Skin of body (tissue), 2 donors: ENCODE measurements around the gene CDHR2. TPM values are rescaled to one million over a fixed set of nuclear protein-coding genes. Genes with fewer than 3 reads are reported as not detected.
"Not testable (repeated sequence)": the region's sequence is repeated elsewhere in the genome, so short reads cannot be mapped to it uniquely, and the experiment has no call there.

Source experiments
- DNase-seq: peaks from one replicate; lab custom pipeline; 2025; lab: John Stamatoyannopoulos, UW
- total RNA-seq: library from RNA; depleted of rRNA; stranded (reverse); fragments of >200 nt; gene quantifications from one replicate; pipeline ENCODE4 v1.2.3, GENCODE V29; 2014

The CDHR2 gene
- total RNA-seq, 1 donor from 2014 or later = not detected

DNA sequence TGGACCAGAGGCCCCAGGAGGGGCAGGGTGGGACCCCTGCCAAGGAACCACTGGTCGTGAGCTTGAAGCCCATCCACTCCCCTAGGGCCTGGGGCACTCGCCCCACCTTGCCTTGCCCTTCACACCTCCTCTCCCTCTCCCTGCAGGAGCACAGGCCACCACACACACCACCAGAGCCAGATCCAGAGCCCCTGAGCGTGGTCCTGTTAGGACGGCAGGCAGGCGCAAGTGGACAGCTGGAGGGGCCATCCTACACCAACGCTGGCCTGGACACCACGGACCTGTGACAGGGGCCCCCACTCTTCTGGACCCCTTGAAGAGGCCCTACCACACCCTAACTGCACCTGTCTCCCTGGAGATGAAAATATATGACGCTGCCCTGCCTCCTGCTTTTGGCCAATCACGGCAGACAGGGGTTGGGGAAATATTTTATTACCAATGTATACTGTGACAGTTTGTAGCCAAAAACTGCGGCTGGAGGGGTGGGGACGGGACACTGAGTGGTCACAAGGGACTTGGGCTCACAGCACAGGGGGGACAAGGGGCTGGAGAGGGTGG is 46.3 kb downstream of the CDHR2 start:
- DNase-seq = no peak

DNA sequence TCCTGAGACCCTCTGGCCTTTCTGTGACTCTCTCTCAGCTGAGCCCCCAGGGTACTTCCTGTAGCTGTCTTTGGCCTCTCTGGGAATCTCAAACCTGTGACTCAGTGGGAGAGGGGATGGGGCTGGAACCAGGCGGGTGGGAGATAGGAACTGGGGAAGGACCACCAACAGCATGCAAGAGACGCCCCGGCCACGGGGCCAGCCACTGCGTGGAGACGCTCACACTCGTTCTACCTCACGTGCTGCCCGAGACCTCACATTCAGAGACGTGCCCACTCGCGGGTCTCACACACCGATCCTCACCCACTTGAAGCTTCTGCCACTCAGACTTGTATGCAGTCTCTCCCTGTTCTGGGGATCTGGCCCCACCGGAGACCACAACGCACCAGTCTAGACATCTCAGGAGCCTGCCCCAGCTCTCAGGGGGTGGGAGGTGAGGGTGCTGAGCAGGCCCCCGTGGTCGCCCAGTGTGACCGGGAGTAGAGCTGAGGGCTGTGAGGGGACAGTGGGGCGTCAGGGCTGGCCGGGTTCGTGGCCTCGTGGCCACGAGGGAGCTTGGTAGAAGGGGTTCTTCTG is 47.0 kb downstream of the CDHR2 start:
- no peak for DNase-seq

DNA sequence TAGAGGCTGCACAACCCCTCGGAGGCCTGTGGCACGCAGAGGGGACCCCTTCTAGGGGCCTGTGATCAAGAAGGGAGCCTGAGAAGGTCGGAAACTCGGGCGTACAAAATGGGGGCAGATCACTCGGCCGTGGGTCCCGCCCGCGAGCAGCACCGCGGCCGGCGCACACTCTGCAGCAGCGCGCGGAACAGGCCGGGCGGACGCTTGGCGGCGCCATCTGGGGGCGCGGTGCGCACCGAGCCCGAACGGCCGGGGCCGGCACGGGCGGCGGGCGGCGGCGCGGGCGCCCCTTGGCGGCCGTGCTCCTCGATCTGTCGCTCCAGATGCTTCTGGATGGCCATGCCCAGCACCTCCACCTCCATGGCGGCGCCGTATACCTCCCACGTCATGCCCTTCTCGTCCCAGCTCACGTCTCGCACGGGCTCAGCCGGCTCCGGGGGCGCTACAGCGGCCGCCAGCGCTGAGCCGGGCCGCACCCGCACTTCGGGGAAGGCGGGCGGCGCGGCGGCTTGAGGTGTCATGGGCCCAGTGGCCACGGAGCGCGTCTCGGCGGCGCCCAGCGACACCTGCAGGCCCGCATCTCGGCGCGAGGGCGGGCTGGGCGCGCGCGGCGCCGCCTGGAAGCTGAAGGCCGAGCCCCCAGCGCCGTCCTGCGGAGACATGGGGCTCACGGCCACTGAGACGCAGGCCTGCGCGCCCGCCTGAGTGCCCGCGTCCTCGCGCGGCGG is 47.7 kb downstream of the CDHR2 start:
- DNase-seq = no peak

GRCh38 chr5:176597417-176598389 is 48.6 kb downstream of the CDHR2 start:
- DNase-seq = no peak

DNA sequence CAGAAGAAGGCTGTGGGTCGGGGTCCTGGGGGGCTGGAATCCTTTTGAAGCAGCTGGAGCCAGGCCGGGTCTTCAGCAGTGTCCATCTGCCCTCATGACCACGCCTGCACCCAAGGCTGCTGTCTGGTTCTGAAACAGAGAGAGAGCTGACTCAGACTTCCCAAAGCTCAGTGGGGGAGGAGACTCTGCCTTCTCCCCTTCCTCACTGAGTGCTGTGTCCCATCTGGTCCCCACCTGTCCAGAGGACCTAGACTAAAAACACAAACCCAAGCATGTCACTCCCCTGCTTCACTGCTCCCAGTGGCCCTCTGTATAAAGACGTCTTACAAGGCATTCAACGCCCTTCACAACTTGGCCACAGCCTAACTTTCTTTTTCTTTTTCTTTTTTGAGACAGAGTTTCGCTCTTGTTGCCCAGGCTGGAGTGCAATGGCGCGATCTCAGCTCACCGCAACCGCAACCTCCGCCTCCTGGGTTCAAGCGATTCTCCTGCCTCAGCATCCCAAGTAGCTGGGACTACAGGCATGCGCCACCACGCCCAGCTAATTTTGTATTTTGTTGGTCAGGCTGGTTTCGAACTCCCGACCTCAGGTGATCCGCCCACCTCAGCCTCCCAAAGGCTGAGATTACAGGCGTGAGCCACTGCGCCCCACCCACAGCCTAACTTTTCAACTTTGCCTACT is 50.7 kb downstream of the CDHR2 start:
- not testable (repeated sequence) for DNase-seq

- no peak for DNase-seq
Measured at GRCh38 chr5:176601901-176602482, 52.9 kb downstream of the CDHR2 start.

DNA sequence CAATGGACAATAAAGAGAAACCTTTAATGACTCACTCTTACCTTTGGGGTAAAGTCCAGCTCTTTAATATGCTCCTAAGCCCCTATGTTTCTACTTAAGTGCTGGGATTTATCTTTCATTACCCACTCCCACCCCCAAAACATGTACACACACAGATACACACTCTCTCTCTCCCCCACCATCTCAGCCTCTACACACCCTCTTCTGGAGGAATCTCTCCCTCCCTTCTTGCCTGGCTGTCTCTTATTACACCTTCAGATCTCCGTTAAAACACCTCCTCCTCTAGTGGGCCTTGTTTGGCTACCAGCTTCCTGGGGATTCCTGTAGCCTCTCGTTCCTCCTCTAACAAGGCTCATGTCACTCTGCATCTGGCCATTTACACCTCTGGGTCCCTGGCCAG is 53.9 kb downstream of the CDHR2 start:
- DNase-seq = no peak

DNA sequence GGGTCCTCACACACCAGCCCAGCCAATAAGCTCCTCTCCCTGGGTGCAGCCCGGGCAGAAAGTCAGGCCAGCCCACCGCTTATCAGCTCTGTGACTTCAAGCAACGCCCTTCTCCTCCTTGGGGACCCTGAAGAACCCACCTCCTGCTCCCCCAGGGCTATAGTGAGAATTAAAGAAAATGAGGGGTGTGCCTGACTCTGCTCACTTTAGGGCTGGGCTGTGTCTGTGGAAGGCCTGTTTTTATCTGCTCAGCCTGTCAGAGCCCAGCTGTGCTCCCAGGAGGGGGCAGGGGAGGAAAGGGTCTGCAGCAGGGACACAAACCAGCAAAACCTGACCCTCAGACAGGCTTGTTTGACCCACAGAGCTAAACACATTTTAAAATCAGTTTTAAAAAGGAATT is 56.9 kb downstream of the CDHR2 start:
- DNase-seq = no peak

DNA sequence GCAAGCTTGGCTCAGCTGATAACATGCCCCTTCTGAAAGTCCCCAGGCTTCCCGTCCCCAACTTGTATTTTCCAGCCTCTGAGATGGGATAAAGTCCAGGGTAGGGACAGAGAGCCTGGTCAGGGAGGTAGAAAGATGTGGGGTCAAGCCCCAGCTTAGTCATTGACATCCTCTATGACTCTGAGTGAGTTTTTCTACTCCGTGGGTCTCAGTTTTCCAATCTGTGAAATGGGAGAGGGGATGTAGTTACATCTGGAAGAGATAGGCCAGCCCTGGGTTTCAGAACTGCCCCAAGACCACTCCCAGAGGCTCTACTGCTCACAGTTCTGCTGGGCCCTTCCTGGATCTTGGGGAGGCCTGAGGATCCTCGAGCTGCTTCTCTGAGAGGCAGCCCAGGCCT is 57.7 kb downstream of the CDHR2 start:
- no peak for DNase-seq

DNA sequence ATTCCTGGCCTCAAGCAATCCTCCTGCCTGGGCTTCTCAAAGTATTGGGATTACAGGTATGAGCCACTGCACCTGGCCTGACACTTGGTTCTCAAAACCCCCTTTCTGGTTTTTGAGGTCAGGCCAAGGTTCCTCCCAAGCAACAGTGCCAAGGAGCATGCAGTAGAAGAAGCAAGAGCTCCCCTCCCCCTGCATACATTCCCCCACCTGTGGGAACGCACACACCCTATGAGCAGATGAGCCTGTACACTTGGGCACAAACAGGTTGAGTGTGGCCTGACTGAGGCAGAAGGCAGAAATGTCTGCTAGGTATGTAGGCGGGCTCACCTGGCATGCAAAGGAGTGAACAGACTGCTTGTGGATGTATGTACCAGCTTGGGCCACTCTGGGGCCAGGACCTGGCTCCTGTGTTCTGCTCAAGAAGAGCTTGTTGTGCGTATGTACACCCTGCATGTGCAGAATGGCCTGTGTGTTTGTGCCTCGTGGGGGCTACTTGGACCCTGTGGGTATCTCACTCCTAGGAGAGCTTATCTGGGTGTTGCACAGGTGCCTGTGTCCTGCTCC is 59.1 kb downstream of the CDHR2 start:
- no peak for DNase-seq

GRCh38 chr5:176608937-176609723 is 60.0 kb downstream of the CDHR2 start:
- DNase-seq = no peak

DNA sequence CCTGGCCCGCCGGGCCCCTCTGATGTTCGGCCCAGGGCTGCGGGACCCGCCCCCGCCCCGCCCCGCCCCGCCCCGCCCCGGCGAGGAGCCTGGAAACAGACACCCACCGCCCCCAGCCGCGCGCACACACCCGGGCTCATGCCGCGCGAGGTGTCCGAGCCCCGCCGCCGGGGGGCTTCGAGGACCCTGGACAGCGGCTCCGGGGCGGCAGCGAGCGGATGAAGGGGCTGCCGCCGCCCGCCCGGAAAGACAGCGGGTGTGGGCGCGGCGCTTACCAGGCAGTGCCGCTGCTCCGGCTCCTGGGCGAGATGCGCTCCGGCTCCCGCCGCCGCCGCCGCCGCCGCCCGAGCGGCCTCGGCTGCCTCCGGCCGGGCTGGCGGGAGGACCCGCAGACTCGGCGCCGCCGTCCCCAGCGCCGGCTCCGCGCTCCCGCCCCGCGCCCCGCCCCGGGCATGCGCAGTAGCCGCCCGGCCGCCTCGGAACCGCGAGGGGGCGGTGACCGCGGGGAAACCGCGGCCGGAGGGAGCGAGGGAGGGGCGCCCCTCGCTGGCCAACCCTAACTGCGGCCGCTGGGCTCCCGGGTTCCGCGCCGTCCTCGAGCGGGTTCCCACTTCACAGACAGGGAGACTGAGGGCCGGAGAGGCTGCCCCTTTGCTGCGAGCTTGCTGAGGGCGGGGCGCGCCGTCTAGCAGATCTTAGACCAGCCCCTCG is 60.7 kb downstream of the CDHR2 start, which contains the start of gene GPRIN1:
Gene GPRIN1 (minus strand): TSS at position 433 of the 711 bp plus-strand sequence. CDS start 10,322 bp downstream, outside the sequence.
- DNase-seq = no peak

DNA sequence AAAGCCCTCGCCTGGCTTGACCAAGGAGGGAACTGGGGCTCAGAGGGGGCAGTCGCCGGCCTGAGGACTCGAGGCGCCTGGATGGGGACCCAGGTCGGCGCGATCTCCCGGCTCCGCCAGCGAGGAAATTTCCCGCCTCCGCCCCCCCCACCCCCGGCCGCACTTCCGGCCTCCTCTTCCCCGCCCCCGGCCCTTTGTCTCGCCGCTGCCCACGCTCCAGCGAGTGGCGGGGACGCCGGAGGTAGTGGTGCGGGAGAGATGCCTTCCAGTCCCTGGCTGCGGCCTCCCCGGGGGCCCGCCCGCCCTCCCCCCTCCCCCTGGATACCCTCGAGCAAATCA is 61.3 kb downstream of the CDHR2 start:
- no peak for DNase-seq

DNA sequence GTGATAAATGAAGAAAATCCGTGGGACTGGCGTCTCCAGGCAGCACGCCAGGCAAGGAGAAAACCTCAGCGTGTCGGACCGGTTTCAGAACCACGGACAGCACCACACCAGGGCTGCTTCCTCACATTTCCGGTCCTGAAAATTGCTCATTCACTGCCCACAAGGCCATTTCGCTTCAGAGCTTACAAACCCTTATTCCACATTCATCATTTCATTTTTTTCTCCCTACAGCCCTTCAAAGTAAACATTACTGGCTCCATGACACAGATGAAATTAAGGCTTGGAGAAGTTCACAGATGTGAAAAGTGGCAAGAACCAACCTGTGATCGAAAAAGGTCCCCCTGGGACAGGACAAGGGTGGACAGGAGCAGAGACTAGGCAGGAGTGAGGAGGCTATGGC is 62.3 kb downstream of the CDHR2 start:
- peak; percentile 27 for DNase-seq

GRCh38 chr5:176612008-176612407 is 62.9 kb downstream of the CDHR2 start:
- no peak for DNase-seq

DNA sequence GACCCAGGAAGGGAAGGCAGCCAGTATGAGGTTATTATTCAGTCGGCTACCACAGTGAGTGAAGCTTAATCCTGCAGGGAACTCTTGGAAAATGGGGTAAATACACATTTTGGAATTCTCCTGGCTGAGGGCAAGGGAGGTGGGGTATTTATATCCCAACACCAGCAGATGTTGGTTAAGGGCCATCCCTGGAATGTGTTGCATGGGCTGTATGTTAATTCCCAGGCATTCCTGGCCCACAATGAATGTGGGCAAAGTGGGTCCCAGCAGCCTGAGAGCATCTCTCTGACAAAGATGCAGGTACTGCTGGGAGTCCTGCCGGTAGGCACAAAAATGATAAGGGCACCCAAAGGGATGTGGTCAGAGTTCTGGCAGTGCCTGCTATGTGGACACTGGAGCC is 63.7 kb downstream of the CDHR2 start:
- no peak for DNase-seq

DNA sequence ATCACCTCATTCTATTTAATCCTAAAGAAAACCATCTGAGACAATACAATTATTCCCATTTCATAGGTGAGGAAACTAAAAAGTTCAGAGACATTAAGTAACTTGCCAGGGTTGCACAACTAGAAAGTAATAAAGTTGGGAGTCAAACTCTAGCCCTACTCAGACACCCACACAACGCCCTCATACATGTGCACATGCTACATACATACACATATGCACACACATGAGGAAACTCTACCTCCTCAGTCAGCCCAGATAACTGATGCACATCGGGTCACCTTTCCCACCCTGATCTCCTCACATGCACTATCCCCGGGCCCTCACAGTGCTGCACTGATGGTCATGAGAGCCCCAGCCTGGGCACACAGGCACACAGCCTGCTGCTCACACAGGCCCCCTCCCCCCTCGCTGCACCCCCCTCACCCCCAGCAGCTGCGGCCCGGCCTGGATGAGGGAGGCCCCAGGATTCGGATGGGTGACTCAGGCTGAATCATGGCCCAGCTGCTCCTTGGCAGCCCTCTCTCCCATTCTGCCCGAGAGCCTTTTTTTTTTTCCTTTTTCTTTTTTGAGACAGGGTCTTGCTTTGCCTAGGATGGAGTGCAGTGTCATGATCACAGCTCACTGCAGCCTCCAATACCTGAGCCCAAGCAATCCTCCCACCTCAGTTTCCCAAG is 65.8 kb downstream of the CDHR2 start:
- DNase-seq = no peak

- no peak for DNase-seq
Measured at GRCh38 chr5:176616511-176616910, 67.4 kb downstream of the CDHR2 start.

GRCh38 chr5:176618783-176619182 is 69.6 kb downstream of the CDHR2 start:
- no peak for DNase-seq
